Measurements from ENCODE around the gene PDZD8. TPM values are rescaled to one million over a fixed set of nuclear protein-coding genes. Genes with fewer than 3 reads are reported as not detected.

Gene PDZD8, protein sequence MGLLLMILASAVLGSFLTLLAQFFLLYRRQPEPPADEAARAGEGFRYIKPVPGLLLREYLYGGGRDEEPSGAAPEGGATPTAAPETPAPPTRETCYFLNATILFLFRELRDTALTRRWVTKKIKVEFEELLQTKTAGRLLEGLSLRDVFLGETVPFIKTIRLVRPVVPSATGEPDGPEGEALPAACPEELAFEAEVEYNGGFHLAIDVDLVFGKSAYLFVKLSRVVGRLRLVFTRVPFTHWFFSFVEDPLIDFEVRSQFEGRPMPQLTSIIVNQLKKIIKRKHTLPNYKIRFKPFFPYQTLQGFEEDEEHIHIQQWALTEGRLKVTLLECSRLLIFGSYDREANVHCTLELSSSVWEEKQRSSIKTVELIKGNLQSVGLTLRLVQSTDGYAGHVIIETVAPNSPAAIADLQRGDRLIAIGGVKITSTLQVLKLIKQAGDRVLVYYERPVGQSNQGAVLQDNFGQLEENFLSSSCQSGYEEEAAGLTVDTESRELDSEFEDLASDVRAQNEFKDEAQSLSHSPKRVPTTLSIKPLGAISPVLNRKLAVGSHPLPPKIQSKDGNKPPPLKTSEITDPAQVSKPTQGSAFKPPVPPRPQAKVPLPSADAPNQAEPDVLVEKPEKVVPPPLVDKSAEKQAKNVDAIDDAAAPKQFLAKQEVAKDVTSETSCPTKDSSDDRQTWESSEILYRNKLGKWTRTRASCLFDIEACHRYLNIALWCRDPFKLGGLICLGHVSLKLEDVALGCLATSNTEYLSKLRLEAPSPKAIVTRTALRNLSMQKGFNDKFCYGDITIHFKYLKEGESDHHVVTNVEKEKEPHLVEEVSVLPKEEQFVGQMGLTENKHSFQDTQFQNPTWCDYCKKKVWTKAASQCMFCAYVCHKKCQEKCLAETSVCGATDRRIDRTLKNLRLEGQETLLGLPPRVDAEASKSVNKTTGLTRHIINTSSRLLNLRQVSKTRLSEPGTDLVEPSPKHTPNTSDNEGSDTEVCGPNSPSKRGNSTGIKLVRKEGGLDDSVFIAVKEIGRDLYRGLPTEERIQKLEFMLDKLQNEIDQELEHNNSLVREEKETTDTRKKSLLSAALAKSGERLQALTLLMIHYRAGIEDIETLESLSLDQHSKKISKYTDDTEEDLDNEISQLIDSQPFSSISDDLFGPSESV
- 23.3 TPM for total RNA-seq (ENCODE audit: unreplicated experiment)
- long read RNA-seq, full-length matches to known transcripts = 1 of 3 reads
- long read RNA-seq, partial matches to known transcripts = 0 of 3 reads
- long read RNA-seq, other reads (novel, unspliced or antisense) = 2 of 3 reads

DNA sequence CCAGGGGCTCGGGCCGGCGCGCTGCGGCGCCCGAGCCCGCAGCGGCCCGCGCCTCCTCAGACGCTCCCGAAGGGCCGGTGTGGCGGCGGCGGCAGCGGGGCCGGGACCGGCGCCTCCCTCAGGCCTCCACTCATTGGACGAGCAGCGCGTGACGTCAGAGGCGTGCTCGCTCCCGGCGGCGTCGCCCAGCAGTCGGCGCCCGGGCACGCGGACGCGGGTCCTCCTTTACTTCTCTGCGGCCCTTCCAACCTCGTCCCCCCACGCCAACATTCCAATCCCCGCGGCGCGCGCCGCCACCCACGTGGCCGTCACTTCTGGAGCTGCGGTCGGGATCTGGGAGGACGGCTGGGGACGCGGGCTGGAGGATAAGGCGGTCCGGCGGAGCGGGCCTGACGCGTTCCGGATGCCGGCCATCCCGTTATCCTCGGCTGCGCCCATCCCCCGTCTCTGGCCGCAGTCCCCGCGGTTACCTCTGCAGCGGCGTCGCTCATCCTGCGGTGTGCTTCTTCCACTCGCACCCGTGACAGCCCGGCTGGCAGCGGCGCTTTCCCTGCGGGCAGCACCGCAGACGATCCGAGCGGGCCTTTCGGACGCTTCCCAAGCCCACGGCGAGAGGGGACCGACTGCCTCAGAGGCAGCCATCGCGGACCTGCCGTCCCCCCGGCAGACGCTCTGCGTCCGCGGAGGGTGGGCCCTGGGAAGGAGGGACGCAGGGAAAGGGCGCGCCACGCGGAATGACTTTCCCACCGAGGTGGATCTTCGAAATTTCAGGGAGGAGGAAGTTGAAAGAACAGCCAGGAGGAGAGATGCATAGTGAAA, at the start of gene PDZD8:
Gene PDZD8 (minus strand): TSS at position 81 of the 819 bp plus-strand sequence. CDS start 213 bp downstream, outside the sequence.
- no peaks in the 10 kb centered on the region for H3K36me3 Mint-ChIP-seq (ENCODE audit: unreplicated experiment)
- TF ChIP-seq, protein P1, sequence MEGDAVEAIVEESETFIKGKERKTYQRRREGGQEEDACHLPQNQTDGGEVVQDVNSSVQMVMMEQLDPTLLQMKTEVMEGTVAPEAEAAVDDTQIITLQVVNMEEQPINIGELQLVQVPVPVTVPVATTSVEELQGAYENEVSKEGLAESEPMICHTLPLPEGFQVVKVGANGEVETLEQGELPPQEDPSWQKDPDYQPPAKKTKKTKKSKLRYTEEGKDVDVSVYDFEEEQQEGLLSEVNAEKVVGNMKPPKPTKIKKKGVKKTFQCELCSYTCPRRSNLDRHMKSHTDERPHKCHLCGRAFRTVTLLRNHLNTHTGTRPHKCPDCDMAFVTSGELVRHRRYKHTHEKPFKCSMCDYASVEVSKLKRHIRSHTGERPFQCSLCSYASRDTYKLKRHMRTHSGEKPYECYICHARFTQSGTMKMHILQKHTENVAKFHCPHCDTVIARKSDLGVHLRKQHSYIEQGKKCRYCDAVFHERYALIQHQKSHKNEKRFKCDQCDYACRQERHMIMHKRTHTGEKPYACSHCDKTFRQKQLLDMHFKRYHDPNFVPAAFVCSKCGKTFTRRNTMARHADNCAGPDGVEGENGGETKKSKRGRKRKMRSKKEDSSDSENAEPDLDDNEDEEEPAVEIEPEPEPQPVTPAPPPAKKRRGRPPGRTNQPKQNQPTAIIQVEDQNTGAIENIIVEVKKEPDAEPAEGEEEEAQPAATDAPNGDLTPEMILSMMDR (IDR thresholded peaks at IDR 0.05; ENCODE audit: partially characterized antibody, unreplicated experiment) = no peak
- peaks cover 9% of the 10 kb centered on the region for H3K27me3 Mint-ChIP-seq (ENCODE audit: unreplicated experiment)
- H3K4me1 Mint-ChIP-seq (ENCODE audit: low read depth, unreplicated experiment) = peaks cover 11% of the 10 kb centered on the region
- peaks cover 2% of the 10 kb centered on the region for H3K9me3 Mint-ChIP-seq (ENCODE audit: unreplicated experiment)
- DNase-seq = peak; percentile 97
- H3K4me3 Mint-ChIP-seq (ENCODE audit: unreplicated experiment) = peak within 1 kb of the TSS; percentile 96
- H3K27ac Mint-ChIP-seq (ENCODE audit: unreplicated experiment) = peak within 1 kb of the TSS; percentile 88

DNA sequence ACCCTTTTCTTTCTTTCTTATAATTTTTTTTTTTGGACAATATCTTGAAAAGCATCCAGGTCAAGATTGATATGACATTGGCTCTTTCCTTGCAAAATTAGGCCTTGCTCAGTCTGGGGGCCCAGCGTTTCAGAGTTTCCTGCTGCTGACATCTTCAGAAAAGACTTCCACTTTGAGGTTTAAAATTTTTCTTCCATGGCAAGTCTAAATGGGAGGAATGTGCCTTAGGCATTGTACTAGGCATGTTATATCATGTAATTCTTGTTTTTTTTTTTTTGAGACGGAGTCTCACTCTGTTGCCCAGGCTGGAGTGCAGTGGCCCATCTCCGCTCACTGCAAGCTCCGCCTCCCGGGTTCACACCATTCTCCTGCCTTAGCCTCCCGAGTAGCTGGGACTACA, 48.9 kb upstream of the PDZD8 start:
- H3K36me3 Mint-ChIP-seq (ENCODE audit: unreplicated experiment) = peaks cover 5% of the 10 kb centered on the region
- TF ChIP-seq, protein P1 (IDR thresholded peaks at IDR 0.05; ENCODE audit: partially characterized antibody, unreplicated experiment) = no peak
- H3K4me3 Mint-ChIP-seq (ENCODE audit: unreplicated experiment) = no peak overlapping the region
- no peak for DNase-seq
- H3K27me3 Mint-ChIP-seq (ENCODE audit: unreplicated experiment) = peaks cover 4% of the 10 kb centered on the region
- H3K9me3 Mint-ChIP-seq (ENCODE audit: unreplicated experiment) = peaks cover 1% of the 10 kb centered on the region
- H3K27ac Mint-ChIP-seq (ENCODE audit: unreplicated experiment) = no peak overlapping the region
- H3K4me1 Mint-ChIP-seq (ENCODE audit: low read depth, unreplicated experiment) = peaks cover 16% of the 10 kb centered on the region

DNA sequence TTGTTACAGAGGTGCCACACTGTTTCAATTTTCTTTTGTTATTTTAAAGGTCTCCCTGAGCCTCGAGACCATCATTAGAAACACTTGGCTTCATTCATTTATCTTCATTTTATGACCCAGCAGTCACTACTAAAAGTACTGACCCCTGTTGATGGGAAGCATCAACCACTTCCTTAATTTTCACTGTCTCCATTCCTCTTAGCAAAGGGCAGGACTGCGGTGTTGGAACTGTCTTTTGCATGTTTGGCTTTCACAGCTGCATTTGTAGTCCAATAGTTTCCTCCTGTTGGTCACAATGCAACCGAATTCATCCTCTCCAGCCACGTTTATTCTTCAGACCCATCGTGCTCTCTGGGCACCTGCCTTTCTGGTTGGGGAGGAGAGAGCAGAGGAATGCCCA, 46.7 kb upstream of the PDZD8 start:
- H3K9me3 Mint-ChIP-seq (ENCODE audit: unreplicated experiment) = no peaks in the 10 kb centered on the region
- TF ChIP-seq, protein P1 (IDR thresholded peaks at IDR 0.05; ENCODE audit: partially characterized antibody, unreplicated experiment) = no peak
- H3K4me1 Mint-ChIP-seq (ENCODE audit: low read depth, unreplicated experiment) = peaks cover 6% of the 10 kb centered on the region
- H3K27me3 Mint-ChIP-seq (ENCODE audit: unreplicated experiment) = peaks cover 5% of the 10 kb centered on the region
- H3K4me3 Mint-ChIP-seq (ENCODE audit: unreplicated experiment) = no peak overlapping the region
- H3K36me3 Mint-ChIP-seq (ENCODE audit: unreplicated experiment) = peaks cover 5% of the 10 kb centered on the region
- no peak for DNase-seq
- H3K27ac Mint-ChIP-seq (ENCODE audit: unreplicated experiment) = no peak overlapping the region

DNA sequence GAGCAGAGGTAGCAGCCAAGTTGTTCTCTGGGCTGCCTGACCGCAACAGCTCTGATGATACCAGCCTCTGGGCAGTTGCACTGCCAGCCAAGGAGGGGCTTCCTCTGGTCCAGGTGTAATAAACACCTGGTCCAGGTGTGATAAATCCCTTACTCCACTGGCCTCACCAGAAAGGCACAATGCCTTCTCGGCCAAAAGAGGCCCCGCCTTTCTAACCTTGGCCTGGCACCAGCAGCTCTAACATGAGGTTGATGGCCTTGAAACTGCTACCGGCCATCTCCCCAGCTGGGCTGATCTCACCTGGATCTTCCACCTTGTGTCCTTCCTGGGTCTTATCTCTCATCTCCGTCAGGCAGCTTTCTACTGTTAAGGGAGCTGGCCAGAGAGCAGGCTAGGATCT, 45.5 kb upstream of the PDZD8 start:
- Mint-ChIP-seq H3K4me3 (ENCODE audit: unreplicated experiment) (no peak overlapping the region), H3K27me3 (ENCODE audit: unreplicated experiment) (peaks cover 5% of the 10 kb centered on the region), H3K4me1 (ENCODE audit: low read depth, unreplicated experiment) (peaks cover 7% of the 10 kb centered on the region), H3K27ac (ENCODE audit: unreplicated experiment) (no peak overlapping the region), H3K9me3 (ENCODE audit: unreplicated experiment) (no peaks in the 10 kb centered on the region), H3K36me3 (ENCODE audit: unreplicated experiment) (peaks cover 5% of the 10 kb centered on the region)
- TF ChIP-seq, protein P1 (IDR thresholded peaks at IDR 0.05; ENCODE audit: partially characterized antibody, unreplicated experiment) = no peak
- no peak for DNase-seq
